H54 (cell line): ENCODE measurements around the gene LLGL1.

Experiments used
- DNase-seq: peaks from one replicate; pipeline ENCODE4 v3.0.0; 2011; ENCODE audit warnings: low spot score, mixed read lengths; ENCODE audit not compliant: insufficient read length
- FAIRE-seq: peaks from 3 replicates; lab custom pipeline; 2011; peaks lifted over from hg19 to GRCh38; lab: Jason Lieb, UNC
- POLR2A ChIP-seq: IDR thresholded peaks from 2 replicates; pipeline ENCODE4 v1.6.1; 2011; ENCODE audit warnings: low read depth, mild to moderate bottlenecking, low read length

The LLGL1 gene

DNA sequence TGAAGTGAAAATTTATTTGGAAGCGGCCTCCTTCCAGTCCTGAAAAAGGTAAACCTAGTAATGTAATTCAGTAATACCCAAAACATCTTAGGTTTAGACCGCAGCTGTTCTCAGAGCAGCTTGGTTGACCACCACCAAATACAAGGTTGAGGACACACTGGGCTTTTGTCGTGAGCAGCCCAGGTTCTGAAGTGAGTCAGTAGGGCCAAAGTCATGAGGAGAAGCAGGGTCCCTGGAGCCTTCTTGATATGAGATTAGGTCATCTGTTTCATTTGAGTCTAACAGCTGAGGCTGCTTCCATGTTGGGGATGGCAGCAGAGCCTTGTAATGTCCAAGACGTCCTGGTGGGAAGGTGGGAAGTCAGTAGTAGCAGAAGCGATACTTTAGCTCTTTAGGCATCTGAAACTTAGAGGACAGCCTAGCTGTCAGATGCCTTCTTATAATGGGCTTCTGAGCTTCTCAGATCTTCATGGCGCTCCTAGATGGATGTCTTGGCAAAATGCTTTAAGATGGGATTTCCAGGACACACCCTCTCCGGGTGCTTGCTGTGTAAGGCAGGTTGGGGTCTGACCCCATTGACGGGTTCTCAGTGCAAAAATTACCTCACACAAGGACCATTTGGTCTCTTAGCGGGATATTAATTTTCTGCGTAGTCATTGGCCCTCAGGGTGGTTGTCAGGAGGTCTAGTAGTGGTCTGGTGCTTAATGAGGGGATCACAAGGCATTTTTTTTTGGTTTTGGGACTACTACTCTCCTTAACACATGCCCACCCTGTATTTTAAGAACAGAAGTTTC, 39.4 kb upstream of the LLGL1 start:
- FAIRE-seq (no peak), DNase-seq (no peak)
- no peak for TF ChIP-seq POLR2A

GRCh38 chr17:18186627-18186982, 38.8 kb upstream of the LLGL1 start:
- FAIRE-seq, result no peak
- no peak for TF ChIP-seq POLR2A

GRCh38 chr17:18187226-18187625, 38.2 kb upstream of the LLGL1 start:
- TF ChIP-seq POLR2A, result no peak
- FAIRE-seq (no peak), DNase-seq (no peak)

More at GRCh38 chr17:18186627-18186982, 38.8 kb upstream of the LLGL1 start:
- DNase-seq, result no peak

DNA sequence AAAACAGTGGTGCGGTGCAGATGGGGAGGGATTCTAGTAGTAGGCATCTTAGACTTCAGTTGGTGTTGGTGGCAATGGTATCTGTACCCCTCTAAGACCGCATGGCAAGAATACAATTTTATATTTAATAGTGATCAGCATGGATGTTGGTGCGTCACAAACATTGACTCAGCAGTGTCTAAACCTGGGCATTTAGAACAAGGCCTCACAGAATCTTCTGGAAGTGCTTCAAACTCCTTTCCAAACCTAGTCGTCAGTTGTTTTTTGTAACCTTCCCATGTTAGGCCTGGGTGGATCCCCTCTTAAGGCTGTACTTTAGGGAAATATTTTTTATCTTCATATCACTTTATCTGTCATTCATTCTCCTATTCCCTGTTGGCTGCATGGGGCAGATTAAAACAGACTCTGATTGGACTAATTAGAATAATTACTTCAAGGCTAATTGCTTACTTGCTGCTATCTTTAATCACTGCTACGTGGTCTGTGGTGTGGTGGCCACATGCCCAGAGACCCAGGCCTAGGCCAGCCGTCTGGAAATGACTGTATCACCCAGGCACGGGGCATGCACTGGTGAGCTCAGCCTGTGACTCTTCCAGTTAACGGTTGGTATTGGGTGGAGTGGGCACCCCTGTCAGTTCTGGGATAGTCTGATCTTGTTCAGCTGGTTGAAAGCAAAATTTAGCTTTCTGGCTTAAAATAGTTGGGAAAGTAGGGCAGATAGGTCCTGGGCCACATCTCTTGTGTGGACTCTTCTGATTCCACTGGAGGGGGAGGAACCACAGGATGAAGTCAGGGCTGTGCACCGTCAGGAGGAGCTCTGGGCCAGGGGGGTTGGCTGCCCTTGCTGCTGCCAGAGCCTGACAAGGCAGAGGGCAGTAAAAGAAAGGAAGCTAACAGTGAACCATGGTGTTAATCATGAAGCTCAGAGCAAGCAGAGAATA, 37.3 kb upstream of the LLGL1 start:
- DNase-seq, result peak; percentile 98
- no peak for TF ChIP-seq POLR2A
- no peak for FAIRE-seq

DNA sequence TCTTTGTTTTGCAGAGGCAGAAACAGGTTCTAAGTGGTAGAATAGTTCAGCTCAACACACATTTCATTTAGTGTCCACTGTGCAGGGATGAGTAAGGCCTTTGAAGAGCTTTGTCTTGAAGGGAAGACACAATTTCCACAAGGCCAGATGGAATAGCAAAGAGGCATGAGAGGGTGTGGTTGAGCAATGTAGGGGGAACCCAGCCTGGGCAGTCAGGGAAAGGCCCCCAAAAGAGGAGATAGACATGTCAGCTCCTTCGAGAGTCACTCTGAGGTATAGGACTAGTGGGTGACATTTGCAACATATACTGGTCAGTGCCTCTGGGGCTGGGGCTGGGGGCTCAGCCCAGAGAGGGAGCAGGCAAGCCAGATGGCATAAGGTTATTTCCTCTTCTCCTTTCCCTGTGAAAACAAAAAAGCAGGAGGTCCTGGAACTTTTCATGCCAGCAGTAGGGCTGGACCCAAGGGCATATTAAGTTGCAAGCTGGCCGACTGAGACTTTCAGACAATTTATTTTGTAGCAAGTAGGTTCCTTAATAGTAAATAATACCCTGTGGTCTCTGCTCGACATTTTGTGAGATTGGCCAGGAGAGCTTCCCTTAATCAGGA, 34.7 kb upstream of the LLGL1 start:
- TF ChIP-seq POLR2A, result no peak
- no peak for DNase-seq
- no peak for FAIRE-seq

DNA sequence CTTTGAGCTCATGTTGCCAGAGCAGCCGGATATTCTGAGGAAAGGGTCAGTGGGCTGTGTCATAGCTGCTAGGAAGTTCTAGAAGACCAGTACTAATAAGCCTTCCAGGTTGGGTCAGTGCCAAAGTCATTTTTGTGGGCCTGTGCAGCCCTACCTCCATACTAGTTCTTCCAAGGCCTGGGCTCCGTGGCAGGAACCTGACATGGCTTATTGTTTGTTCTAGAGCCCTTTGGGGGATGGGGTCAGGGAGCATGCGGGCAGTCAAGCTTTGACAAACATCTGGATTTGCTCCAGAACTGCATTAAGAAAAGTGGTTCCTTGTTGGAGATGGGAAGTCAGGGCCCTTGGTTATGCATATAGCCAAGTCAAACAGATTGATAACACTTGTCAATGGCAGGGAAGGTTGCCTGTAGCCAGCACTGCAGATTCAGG, 34.2 kb upstream of the LLGL1 start:
- DNase-seq (no peak), FAIRE-seq (no peak)
- TF ChIP-seq POLR2A, result no peak

DNA sequence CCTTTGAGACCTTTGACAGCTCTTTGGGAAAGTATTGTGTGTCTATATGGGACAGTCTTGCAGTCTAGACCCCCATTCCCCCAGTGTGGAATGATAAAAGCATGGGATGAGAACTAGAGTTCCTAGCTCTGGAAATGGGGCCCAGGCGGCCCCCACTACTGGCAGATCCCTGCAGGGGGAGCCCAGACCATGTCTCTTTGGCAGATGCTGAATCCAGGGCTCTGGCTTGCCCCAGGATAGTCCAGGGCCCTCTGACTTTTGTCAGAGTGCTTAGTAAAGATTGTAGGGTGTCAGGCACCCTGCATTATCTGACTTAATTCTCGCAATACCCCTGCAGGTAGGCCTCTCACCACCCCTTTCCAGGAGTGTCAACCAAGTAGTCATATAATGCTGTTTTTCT, 33.5 kb upstream of the LLGL1 start:
- FAIRE-seq (no peak), DNase-seq (no peak)
- TF ChIP-seq POLR2A, result no peak

GRCh38 chr17:18194394-18194793, 31.0 kb upstream of the LLGL1 start:
- no peak for DNase-seq
- TF ChIP-seq POLR2A, result no peak
- FAIRE-seq, result no peak

DNA sequence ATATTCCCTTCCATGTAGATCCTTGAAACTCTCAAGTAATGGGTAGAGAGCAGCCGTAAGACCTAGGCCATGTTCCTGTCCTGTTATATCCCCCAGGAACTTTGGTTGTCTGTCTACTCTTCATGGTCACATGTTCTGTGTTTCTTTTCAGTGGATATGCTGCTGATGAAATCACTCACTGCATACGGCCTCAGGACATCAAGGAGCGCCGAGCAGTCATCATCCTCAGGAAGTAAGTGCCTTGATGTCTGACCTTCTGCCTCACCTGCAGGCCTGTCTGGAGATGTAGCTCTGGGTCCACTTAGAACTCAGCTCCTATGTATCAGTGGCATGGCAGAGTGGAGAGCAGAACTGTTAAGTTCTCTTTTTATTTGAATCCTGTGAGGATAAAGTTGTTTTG, 30.6 kb upstream of the LLGL1 start:
- no peak for TF ChIP-seq POLR2A
- FAIRE-seq (no peak), DNase-seq (no peak)

GRCh38 chr17:18195246-18195645, 30.2 kb upstream of the LLGL1 start:
- FAIRE-seq (no peak), DNase-seq (no peak)
- no peak for TF ChIP-seq POLR2A

- FAIRE-seq (no peak), DNase-seq (no peak)
- no peak for TF ChIP-seq POLR2A
Observed at GRCh38 chr17:18197535-18198194, 27.8 kb upstream of the LLGL1 start.

DNA sequence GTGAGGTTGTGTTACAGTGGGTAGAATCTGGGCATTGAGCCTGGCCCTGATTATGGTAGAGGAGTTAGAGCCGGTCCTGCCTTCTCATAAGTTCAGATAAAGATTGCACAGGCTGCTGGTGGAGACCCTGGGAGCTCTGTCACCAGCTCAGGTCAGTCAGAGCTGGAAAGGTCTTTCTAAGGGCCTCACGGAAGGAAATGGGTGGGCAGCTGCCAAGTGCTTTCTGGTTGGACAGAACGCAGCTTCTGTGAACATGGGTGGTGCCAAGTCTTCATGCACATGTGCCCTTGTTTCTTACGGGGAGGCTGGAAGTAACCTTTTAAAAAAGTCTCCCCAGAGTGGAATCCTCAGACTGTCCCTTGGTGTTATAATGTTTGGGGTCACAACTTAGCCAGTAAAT, 26.9 kb upstream of the LLGL1 start:
- no peak for DNase-seq
- no peak for TF ChIP-seq POLR2A
- no peak for FAIRE-seq

DNA sequence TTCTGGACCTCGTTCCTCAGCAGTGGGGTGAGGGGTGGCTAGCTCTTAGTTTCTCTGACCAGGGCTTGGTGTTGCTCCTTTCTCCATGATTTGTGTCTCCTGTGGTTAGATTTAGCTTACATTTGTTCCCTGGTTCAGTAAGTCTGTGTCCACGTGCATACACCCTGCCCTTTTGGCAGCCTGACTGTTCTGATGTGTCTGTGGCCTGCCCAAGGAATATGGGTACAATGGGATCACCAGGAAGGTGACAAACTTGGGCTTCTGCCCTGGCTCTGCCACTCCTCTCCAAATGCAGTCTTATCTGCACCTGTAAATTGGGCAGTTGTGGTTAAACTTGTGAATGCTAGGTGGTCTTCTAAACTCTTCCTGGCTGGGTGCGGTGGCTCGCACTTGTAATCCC, 24.3 kb upstream of the LLGL1 start:
- FAIRE-seq (no peak), DNase-seq (no peak)
- TF ChIP-seq POLR2A, result no peak
